Measurements from ENCODE around the gene MAP2K7.
A peak's percentile ranks its signal among the peaks of the same experiment; 100 is the strongest.

The MAP2K7 gene

DNA sequence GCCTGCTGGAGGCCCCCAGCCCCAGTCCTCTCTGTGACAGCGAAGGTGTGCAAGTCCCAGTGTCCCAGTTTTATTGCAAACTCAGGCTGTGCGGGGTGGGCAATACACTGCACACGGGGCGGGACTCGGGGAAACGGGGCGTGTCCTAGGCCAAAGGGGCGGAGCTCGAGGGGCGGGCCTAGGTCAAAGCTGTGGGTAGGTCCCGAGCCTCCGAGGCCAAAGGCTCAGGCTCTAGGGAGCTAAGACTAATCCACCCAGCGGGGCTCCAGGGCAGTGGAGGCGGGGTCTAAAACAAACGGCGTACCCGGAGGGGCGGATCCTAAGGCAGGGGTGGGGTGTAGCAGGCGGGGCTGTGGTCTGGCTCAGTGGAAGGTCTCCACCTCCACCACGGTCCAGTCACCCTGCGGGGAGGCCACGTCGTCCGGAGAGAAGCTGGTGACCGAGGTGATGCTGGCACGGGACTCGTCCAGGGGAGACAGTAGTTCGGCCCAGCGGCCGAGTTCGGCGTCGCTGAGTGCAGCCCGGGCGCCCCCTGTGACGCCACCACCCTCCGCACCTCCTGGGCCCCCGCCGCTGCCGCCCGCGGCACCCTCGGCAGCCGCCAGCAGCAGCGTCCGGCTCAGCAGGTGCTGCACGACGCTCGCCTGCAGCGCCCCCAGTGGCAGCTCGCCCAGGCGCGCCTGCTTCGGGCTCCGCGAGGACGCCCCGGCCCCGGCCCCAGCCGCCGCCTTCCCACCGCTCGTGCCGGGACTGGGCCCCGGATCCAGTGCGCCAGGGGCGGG, 34.8 kb upstream of the MAP2K7 start:
- TF ChIP-seq, protein P1, sequence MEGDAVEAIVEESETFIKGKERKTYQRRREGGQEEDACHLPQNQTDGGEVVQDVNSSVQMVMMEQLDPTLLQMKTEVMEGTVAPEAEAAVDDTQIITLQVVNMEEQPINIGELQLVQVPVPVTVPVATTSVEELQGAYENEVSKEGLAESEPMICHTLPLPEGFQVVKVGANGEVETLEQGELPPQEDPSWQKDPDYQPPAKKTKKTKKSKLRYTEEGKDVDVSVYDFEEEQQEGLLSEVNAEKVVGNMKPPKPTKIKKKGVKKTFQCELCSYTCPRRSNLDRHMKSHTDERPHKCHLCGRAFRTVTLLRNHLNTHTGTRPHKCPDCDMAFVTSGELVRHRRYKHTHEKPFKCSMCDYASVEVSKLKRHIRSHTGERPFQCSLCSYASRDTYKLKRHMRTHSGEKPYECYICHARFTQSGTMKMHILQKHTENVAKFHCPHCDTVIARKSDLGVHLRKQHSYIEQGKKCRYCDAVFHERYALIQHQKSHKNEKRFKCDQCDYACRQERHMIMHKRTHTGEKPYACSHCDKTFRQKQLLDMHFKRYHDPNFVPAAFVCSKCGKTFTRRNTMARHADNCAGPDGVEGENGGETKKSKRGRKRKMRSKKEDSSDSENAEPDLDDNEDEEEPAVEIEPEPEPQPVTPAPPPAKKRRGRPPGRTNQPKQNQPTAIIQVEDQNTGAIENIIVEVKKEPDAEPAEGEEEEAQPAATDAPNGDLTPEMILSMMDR (IDR thresholded peaks at IDR 0.05; ENCODE audit: low read depth, low read length) = peak; percentile 50
- H3K4me3 ChIP-seq (ENCODE audit: low read depth, low read length) = peak overlapping the region; percentile 52

DNA sequence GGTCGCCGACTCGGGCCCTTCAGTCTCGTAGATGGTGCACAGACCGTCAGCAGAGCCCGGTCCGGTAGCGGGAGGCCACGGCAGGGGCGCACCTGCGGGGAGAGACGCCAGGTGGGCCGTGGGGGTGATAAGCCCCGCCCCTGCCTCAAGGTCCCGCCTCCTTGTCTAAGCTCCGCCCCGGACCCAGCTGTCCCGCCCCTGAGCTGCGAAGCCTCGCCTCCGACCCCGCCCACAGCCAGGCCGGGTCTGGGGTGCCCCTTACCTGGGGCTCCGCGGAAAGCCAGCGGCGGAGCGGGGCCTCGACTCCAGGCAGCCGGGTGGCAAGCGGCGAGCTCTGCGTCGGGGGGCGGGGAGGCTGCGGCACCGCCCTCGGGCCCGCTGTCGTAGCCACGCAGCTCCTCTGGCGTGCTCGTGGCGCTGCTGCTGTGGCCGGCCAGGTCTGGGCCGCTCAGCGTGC, 34.2 kb upstream of the MAP2K7 start:
- H3K4me3 ChIP-seq (ENCODE audit: low read depth, low read length) = peak overlapping the region; percentile 52
- TF ChIP-seq, protein P1 (IDR thresholded peaks at IDR 0.05; ENCODE audit: low read depth, low read length) = no peak

DNA sequence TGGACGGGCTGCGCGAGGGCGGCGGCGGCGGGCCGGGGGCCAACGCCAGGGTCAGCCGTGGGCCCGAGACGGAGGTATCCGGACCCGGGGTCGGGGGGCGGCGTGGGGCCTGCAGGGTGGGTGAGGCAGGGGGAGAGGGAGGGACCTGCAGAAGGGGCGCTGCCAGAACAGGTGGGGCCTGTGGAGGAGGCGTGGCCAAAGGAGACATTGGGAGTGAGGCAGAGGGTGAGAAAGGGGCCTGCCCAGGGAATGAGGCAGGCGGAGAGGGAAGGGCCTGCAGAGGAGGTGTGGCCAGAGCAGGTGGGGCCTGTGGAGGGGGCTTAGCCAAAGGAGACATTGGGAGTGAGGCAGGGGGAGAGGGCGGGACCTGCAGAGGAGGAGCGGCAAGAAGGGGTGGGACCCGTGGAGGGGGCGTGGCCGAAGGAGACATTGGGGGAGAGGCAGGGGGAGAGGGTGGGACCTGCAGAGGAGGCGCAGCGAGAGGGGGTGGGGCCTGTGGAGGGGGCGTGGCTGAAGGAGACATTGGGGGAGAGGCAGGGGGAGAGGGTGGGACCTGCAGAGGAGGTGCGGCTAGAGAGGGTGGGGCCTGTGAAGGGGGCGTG, 33.7 kb upstream of the MAP2K7 start:
- TF ChIP-seq, protein P1 (IDR thresholded peaks at IDR 0.05; ENCODE audit: low read depth, low read length) = no peak
- H3K4me3 ChIP-seq (ENCODE audit: low read depth, low read length) = no peak overlapping the region; the same call in 1 of the 2 replicates

DNA sequence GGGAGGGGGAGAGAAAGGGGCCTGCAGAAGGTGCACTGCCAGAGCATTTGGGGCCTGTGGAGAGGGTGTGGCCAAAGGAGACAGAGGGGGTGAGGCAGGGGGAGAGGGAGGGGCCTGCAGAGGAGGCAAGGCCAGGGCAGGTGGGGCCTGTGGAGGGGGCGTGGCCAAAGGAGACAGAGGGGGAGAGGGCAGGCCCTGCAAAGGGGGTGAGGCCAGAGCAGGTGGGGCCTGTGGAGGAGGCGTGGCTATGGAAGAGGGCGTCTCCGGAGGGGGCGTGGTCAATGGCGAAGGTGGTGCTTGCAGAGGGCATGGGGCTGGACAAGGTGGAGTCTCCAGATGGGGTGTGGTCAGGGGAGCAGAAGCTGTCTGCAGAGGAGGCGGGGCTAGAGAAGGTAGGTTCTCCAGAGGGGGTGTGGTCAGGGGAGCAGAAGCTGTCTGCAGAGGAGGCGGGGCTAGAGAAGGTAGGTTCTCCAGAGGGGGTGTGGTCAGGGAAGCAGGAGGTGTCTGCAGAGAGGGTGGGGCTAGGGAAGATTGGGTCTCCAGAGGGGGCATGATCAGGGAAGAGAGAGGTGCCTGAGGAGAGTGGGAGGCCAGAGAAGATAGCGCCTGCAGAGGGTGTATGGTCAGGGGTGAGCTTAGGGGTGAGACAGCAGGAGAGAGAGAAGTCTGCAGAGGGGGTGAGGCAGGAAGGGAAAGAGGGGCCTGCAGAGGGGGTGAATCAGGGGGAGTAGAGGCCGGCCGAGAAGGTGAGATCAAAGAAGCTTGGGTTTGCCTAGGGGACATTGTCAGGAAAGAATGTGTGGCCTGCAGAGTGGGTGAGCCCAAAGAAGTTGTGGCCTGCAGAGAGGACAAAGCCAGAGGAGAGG, 32.9 kb upstream of the MAP2K7 start:
- TF ChIP-seq, protein P1 (IDR thresholded peaks at IDR 0.05; ENCODE audit: low read depth, low read length) = no peak

DNA sequence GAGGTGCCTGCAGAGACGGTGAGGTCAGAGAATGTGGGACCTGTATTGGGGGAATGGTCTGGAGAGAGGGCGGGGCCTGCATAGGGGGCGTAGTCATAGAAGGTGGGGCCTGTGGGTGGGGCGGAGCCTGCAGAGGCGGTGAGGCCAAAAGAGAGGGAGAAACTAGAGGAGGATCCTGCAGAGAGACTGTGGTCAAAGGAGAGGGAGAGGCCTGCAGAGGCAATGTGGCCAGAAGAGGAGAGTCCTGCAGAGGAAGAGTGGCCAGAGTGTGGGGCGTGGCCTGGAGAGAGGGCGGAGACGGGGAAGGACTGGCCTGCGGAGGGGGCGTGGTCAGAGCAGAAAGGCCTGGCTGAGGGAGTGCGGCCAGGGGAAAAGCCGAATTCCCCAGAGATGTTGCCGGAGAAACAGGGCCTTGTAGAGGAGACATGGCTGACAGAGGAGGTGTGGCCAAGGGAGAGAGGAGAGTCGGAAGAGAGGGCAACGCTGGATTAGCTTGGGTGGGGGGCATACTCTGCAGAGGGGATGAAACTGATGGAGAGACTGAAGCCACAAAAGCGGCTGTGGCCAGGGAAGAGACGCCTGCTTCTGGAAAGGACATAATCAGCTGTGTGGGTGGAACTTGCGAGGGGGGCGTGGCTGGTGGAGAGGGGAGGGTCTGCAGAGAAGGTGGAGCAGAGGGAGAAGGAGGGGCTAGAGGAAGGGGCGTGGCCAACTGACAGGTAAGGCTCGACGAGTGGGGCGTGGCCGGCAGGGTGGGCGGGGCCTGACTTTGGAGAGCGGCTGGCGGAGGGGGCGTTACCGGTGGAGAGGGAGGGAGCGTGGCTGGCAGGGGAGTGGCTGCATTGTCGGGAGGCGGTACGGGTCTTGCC, 32.0 kb upstream of the MAP2K7 start:
- TF ChIP-seq, protein P1 (IDR thresholded peaks at IDR 0.05; ENCODE audit: low read depth, low read length) = no peak

More for the DNA sequence above, 32.9 kb upstream of the MAP2K7 start:
- no peak overlapping the region for H3K4me3 ChIP-seq (ENCODE audit: low read depth, low read length)

DNA sequence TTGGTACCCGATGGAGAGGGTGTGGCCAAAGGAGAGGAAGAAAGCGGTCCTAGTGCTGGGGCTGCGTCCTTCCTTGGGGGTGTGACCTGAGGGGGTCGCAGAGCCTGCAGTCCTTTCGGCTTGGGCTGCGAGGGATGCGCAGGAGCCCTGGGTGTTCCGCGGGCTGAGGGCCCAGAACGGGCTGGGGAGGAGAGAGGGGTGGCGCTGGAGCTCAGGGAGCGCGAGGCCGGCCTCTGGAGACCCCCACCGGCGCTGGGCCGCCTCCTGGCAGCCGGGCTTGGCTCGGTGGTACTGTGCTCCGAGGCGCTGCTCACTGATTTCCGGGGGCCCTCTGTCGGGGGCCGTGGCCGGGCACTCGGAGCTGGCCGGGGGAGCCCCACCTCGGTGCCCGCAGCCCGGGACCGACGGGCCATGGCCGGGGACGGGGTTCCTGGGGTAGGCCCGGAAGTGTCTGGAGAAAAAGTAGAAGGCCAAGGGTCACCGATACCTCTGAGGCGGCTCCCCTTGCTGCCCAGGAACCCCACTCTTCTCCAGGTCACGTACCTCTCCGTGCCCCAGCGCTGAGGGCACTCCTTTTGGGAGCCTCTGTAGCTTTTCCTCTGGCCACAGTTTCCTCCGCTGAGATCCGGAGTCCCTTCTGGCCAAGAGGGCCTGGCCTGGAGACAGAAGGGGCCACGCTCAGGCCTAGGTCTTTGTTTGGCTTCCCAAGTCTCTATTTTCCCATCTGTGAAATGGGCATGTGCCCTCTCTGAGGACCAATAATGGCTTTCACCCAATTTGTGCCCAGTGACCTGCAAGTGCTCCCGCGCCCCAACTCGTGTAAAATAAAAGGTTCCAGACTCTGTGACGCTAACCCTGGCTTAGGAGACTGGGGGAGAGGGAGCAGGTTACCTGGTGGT, 31.1 kb upstream of the MAP2K7 start:
- no peak overlapping the region for H3K4me3 ChIP-seq (ENCODE audit: low read depth, low read length)
- TF ChIP-seq, protein P1 (IDR thresholded peaks at IDR 0.05; ENCODE audit: low read depth, low read length) = no peak

More for the DNA sequence above, 32.0 kb upstream of the MAP2K7 start:
- peak overlapping the region; percentile 26 for H3K4me3 ChIP-seq (ENCODE audit: low read depth, low read length)
